Type B pancreatic cell (in vitro differentiated cells): ENCODE data around the gene OR8G5. TPM values are rescaled to one million over a fixed set of nuclear protein-coding genes. Genes with fewer than 3 reads are reported as not detected.

Experiments
- DNase-seq: peaks from one replicate; pipeline ENCODE4 v3.0.0; 2021; ENCODE audit warnings: mixed read lengths; ENCODE audit not compliant: unreplicated experiment; ENCODE audit errors: extremely low spot score
- H3K27ac Mint-ChIP-seq: 2 replicates; pipeline ENCODE4 v1.8.0; 2021; ENCODE audit warnings: mild to moderate bottlenecking, mixed read lengths
- H3K27me3 Mint-ChIP-seq: 2 replicates; pipeline ENCODE4 v1.8.0; 2021; ENCODE audit warnings: mixed read lengths
- H3K36me3 Mint-ChIP-seq: 2 replicates; pipeline ENCODE4 v1.8.0; 2021; ENCODE audit warnings: mixed read lengths
- H3K4me1 Mint-ChIP-seq: one replicate; pipeline ENCODE4 v1.8.0; 2021; ENCODE audit warnings: mixed read lengths; ENCODE audit not compliant: unreplicated experiment
- H3K4me3 Mint-ChIP-seq: 2 replicates; pipeline ENCODE4 v1.8.0; 2021; ENCODE audit warnings: mild to moderate bottlenecking, mixed read lengths
- H3K9me3 Mint-ChIP-seq: 2 replicates; pipeline ENCODE4 v1.8.0; 2021; ENCODE audit warnings: mixed read lengths
- total RNA-seq: library from RNA; stranded (reverse); gene quantifications from 2 replicates; pipeline ENCODE4 v1.2.1, GENCODE V29; 2021; ENCODE audit warnings: low replicate concordance
- TF ChIP-seq, protein P1 (sequence below): fragments of 200-600 bp; sonication (generic); conservative IDR thresholded peaks from 2 replicates; pipeline ENCODE4 v1.5.0; 2021; ENCODE audit warnings: antibody characterized with exemption, mild to moderate bottlenecking

OR8G5 gene
- total RNA-seq, 1 donor from 2014 or later, result not detected

DNA sequence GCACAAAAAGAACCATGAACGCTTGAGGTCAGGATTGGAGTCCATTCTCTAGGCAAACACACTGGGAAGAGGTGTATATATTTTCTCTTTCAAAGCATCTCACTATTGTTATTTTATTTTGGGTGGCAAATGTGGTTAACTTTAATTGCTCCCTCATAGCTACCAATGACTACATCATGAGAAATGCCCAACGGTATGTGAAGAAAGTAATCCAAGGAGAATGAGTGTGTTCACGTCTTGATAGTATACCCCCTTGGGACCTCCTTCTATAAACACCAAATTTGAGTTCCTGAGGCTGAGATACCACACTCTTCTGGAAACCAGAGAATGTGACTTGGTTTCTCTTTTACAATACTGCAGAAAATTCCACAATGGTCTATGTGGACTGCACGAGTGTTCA lies 41.7 kb downstream of the OR8G5 start:
- no peaks in the 10 kb centered on the region for H3K27me3 Mint-ChIP-seq
- H3K27ac Mint-ChIP-seq, result no peak overlapping the region
- TF ChIP-seq, protein P1, sequence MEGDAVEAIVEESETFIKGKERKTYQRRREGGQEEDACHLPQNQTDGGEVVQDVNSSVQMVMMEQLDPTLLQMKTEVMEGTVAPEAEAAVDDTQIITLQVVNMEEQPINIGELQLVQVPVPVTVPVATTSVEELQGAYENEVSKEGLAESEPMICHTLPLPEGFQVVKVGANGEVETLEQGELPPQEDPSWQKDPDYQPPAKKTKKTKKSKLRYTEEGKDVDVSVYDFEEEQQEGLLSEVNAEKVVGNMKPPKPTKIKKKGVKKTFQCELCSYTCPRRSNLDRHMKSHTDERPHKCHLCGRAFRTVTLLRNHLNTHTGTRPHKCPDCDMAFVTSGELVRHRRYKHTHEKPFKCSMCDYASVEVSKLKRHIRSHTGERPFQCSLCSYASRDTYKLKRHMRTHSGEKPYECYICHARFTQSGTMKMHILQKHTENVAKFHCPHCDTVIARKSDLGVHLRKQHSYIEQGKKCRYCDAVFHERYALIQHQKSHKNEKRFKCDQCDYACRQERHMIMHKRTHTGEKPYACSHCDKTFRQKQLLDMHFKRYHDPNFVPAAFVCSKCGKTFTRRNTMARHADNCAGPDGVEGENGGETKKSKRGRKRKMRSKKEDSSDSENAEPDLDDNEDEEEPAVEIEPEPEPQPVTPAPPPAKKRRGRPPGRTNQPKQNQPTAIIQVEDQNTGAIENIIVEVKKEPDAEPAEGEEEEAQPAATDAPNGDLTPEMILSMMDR, result no peak
- H3K36me3 Mint-ChIP-seq, result no peaks in the 10 kb centered on the region
- no peak for DNase-seq
- H3K9me3 Mint-ChIP-seq, result no peaks in the 10 kb centered on the region
- no peaks in the 10 kb centered on the region for H3K4me1 Mint-ChIP-seq
- no peak overlapping the region for H3K4me3 Mint-ChIP-seq

DNA sequence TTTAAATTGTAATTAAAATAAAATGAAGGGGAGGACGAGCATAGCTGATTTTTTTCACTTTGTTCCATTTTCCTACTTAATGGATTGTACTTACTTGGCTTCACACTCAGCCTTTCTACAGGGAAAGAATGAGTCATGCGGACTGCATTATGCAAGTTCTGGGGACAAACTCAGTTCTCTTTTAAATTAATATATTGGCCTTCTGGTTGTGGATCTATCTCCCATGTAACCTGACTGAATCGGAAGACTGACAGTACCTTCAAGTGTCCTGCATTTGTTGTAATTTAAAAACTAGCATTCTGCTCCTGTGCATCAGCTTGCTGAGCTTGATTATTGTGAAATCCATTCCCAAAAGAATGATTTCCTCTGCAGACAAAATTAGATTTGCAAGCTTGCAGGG lies 45.4 kb downstream of the OR8G5 start:
- TF ChIP-seq, protein P1, result no peak
- H3K4me3 Mint-ChIP-seq, result no peak overlapping the region
- H3K9me3 Mint-ChIP-seq, result no peaks in the 10 kb centered on the region
- H3K4me1 Mint-ChIP-seq, result no peaks in the 10 kb centered on the region
- no peaks in the 10 kb centered on the region for H3K27me3 Mint-ChIP-seq
- no peak overlapping the region for H3K27ac Mint-ChIP-seq
- H3K36me3 Mint-ChIP-seq, result no peaks in the 10 kb centered on the region
- no peak for DNase-seq

DNA sequence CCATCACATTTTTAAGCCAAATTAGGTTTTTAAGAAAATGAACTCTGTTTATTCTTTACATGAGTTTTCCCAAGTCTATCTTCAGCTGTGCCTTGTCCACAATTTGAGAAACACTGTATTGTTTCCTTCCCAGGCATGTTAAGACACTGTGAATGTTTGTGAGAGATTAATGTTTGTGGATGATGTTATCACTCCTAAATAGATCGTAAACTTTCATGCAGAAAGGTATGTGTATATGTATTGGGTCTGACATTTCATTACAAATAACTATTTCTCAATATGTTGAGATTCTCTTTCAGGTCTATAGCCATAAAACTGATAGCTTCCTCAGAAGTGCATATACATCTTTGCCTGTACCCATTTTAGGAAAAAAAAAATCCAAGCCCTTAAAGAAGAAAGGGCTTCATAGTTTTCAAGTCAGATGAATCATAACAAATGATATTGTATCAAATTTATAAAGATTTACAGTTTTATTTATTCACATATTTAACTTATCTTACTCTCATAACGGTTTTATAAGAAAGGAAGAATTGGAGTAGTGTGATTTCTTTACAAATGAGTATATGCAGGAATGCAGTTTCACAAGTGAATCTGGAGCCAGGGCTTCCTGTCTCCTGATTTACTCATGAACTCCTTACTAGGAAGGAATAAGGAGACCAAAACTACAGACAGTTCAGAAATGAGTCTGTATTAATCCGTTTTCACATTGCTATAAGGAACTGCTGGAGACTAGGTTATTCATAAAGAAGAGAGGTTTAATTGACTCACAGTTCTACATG lies 46.4 kb downstream of the OR8G5 start:
- DNase-seq, result no peak
- Mint-ChIP-seq H3K4me3 (no peak overlapping the region), H3K9me3 (no peaks in the 10 kb centered on the region), H3K27ac (no peak overlapping the region), H3K27me3 (no peaks in the 10 kb centered on the region), H3K4me1 (no peaks in the 10 kb centered on the region), H3K36me3 (no peaks in the 10 kb centered on the region)
- TF ChIP-seq, protein P1, result no peak

DNA sequence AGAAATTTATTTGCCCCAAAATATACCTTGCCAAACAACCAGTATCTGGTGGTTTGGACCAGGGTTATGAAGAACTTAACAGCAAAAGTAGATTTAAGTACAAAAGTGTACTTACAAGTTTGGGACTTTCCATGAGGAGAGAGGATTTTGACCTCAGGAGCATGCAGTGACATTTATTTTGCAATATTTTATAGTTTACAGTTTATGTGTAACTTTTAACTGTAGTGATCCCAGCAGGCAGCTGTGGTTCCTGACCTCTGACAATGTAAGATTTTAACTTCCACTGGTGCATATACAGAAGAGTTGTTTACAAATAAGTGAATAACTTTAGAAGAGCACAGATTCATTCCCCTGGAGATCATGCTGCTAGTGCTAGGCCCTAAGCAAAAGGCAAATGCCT lies 50.9 kb downstream of the OR8G5 start:
- no peaks in the 10 kb centered on the region for H3K9me3 Mint-ChIP-seq
- DNase-seq, result no peak
- no peaks in the 10 kb centered on the region for H3K4me1 Mint-ChIP-seq
- TF ChIP-seq, protein P1, result no peak
- H3K27me3 Mint-ChIP-seq, result peaks cover 10% of the 10 kb centered on the region
- H3K27ac Mint-ChIP-seq, result no peak overlapping the region
- H3K4me3 Mint-ChIP-seq, result no peak overlapping the region
- H3K36me3 Mint-ChIP-seq, result no peaks in the 10 kb centered on the region

- DNase-seq, result no peak
- no peak overlapping the region for H3K27ac Mint-ChIP-seq
- TF ChIP-seq, protein P1, result no peak
- no peaks in the 10 kb centered on the region for H3K4me1 Mint-ChIP-seq
- H3K27me3 Mint-ChIP-seq, result peaks cover 10% of the 10 kb centered on the region
- H3K9me3 Mint-ChIP-seq, result no peaks in the 10 kb centered on the region
- no peaks in the 10 kb centered on the region for H3K36me3 Mint-ChIP-seq
- no peak overlapping the region for H3K4me3 Mint-ChIP-seq
Observed at GRCh38 chr11:124310721-124311120, 54.5 kb downstream of the OR8G5 start.

DNA sequence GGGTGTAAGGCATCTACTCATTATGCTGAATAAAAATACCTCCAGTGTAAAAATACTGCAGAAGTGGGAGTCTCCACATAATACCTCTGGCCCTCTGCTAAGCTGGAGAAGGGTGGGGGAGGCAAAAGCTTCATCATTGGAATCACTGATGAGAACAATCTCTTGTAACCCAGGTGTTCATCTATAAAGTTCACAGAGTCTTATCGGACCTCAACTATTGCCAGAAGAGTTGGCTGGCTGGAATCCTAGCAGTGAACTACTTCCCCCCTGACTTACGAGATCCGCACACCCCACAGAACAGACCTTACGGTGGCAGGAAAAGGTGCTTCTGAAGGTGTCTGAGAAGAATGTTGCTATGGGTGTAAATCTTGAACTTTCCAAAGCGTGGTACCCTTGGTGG lies 55.1 kb downstream of the OR8G5 start:
- Mint-ChIP-seq H3K27ac (no peak overlapping the region), H3K4me3 (no peak overlapping the region), H3K9me3 (no peaks in the 10 kb centered on the region), H3K27me3 (peaks cover 10% of the 10 kb centered on the region), H3K4me1 (no peaks in the 10 kb centered on the region), H3K36me3 (no peaks in the 10 kb centered on the region)
- TF ChIP-seq, protein P1, result no peak
- no peak for DNase-seq
